ENCODE results near the gene ABCC1. TPM values are rescaled to one million over a fixed set of nuclear protein-coding genes. Genes with fewer than 3 reads are reported as not detected.

The ABCC1 gene
- total RNA-seq, 1 donor from 2014 or later: 49.8 TPM

GRCh38 chr16:16064874-16065384 lies 115.5 kb downstream of the ABCC1 start:
- no peak for TF ChIP-seq CTCF (IDR thresholded peaks at IDR 0.05)
- Mint-ChIP-seq H3K27me3 (no peaks in the 10 kb centered on the region), H3K36me3 (ENCODE audit: low read depth) (peaks cover 77% of the 10 kb centered on the region), H3K9me3 (no peaks in the 10 kb centered on the region), H3K27ac (no peak overlapping the region), H3K4me1 (peaks cover 17% of the 10 kb centered on the region), H3K4me3 (no peak overlapping the region)
- intact Hi-C loops (cut with micrococcal nuclease): no loop called here
- ChIA-PET POLR2A (no interaction called here), CTCF (no interaction called here)
- no peak for ATAC-seq (ENCODE audit: low read depth)
- no peak for DNase-seq

DNA sequence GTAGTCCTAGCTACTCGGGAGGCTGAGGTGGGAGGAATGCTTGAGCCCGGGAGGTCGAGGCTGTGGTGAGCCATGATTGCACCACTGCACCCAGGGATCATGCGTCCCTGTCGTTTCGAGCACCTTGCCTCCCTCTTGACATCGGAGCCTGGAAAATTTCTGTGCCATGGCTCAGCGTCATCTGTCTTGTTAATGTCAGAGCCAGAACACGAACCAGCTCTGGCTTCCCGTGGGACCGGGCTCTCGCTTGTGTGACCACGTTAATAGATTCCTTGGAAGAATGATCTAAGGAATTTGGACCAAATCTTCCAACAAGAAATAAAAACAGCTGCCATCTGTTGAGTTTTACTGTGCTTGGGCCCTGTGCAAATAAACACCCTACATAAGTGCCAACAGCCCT lies 117.7 kb downstream of the ABCC1 start:
- CTCF ChIA-PET: no interaction called here
- Mint-ChIP-seq H3K4me1 (peaks cover 3% of the 10 kb centered on the region), H3K27ac (no peak overlapping the region), H3K27me3 (no peaks in the 10 kb centered on the region), H3K4me3 (no peak overlapping the region), H3K9me3 (no peaks in the 10 kb centered on the region), H3K36me3 (ENCODE audit: low read depth) (peaks cover 80% of the 10 kb centered on the region)
- DNase-seq (no peak), ATAC-seq (ENCODE audit: low read depth) (no peak)
- intact Hi-C loops (cut with micrococcal nuclease): no loop called here
- TF ChIP-seq CTCF (IDR thresholded peaks at IDR 0.05): no peak
- POLR2A ChIA-PET: no interaction called here

- Mint-ChIP-seq H3K27me3 (no peaks in the 10 kb centered on the region), H3K4me1 (peaks cover 30% of the 10 kb centered on the region), H3K4me3 (no peak overlapping the region), H3K27ac (no peak overlapping the region), H3K36me3 (ENCODE audit: low read depth) (peaks cover 71% of the 10 kb centered on the region), H3K9me3 (no peaks in the 10 kb centered on the region)
- TF ChIP-seq CTCF (IDR thresholded peaks at IDR 0.05): no peak
- ATAC-seq (ENCODE audit: low read depth) (no peak), DNase-seq (no peak)
- ChIA-PET POLR2A (interaction anchor here (0.7 kb wide), 1 partner anchor 13 kb away, joined by 3 read pairs; no protein-coding TSS in a partner anchor), CTCF (no interaction called here)
- intact Hi-C loops (cut with micrococcal nuclease): no loop called here
Observed at GRCh38 chr16:16071631-16072244, 122.3 kb downstream of the ABCC1 start.

GRCh38 chr16:16073001-16073545 lies 123.7 kb downstream of the ABCC1 start:
- Mint-ChIP-seq H3K27ac (no peak overlapping the region), H3K36me3 (ENCODE audit: low read depth) (peaks cover 68% of the 10 kb centered on the region), H3K4me3 (no peak overlapping the region), H3K9me3 (no peaks in the 10 kb centered on the region), H3K27me3 (no peaks in the 10 kb centered on the region), H3K4me1 (peaks cover 34% of the 10 kb centered on the region)
- ChIA-PET CTCF (no interaction called here), POLR2A (no interaction called here)
- no peak for DNase-seq
- no peak for TF ChIP-seq CTCF (IDR thresholded peaks at IDR 0.05)
- intact Hi-C loops (cut with micrococcal nuclease): no loop called here
- ATAC-seq (ENCODE audit: low read depth): no peak

- peaks cover 70% of the 10 kb centered on the region for H3K36me3 Mint-ChIP-seq (ENCODE audit: low read depth)
- H3K27me3 Mint-ChIP-seq: no peaks in the 10 kb centered on the region
- ATAC-seq (ENCODE audit: low read depth) (no peak), DNase-seq (no peak)
- H3K4me3 Mint-ChIP-seq: no peak overlapping the region
- H3K27ac Mint-ChIP-seq: peak overlapping the region; percentile 38
- POLR2A ChIA-PET: interaction anchor here (0.6 to 0.7 kb wide), 3 partner anchors 186 to 1773 kb away, joined by 3 to 13 read pairs (median 4); no protein-coding TSS in a partner anchor
- H3K9me3 Mint-ChIP-seq: no peaks in the 10 kb centered on the region
- intact Hi-C loops (cut with micrococcal nuclease): no loop called here
- H3K4me1 Mint-ChIP-seq: peaks cover 34% of the 10 kb centered on the region
- no peak for TF ChIP-seq CTCF (IDR thresholded peaks at IDR 0.05)
- CTCF ChIA-PET: no interaction called here
Observed at GRCh38 chr16:16073891-16074881, 124.8 kb downstream of the ABCC1 start.

Measured in activated B cell treated with CpG ODN at 0.5 μM for 24 hours (primary cell).